Hematopoietic multipotent progenitor cell treated with erythropoietin and hydrocortisone succinate and interleukin-3 and kit ligand, for 8 days (in vitro differentiated cells): Measurements from ENCODE around the gene FGF19.

Source experiments
- DNase-seq: peaks from one replicate; pipeline ENCODE4 v3.0.0-alpha.2; 2015

The FGF19 gene

GRCh38 chr11:69667619-69668604 is 35.9 kb downstream of the FGF19 start:
- no peak for DNase-seq

- no peak for DNase-seq
These were observed 36.9 kb downstream of the FGF19 start for GRCh38 chr11:69666752-69667536.

GRCh38 chr11:69666261-69666660 is 37.6 kb downstream of the FGF19 start:
- no peak for DNase-seq

- DNase-seq = no peak
These were observed 38.2 kb downstream of the FGF19 start for GRCh38 chr11:69665669-69666068.

GRCh38 chr11:69664901-69665300 is 38.9 kb downstream of the FGF19 start:
- DNase-seq = no peak

- DNase-seq = no peak
These were observed 39.6 kb downstream of the FGF19 start for GRCh38 chr11:69664103-69664775.

GRCh38 chr11:69663326-69663725 is 40.5 kb downstream of the FGF19 start:
- DNase-seq = no peak

- no peak for DNase-seq
These were observed 41.0 kb downstream of the FGF19 start for GRCh38 chr11:69662806-69663205.

GRCh38 chr11:69662021-69662698 is 41.7 kb downstream of the FGF19 start:
- no peak for DNase-seq

- no peak for DNase-seq
These were observed 42.5 kb downstream of the FGF19 start for GRCh38 chr11:69661413-69661715.

GRCh38 chr11:69660001-69660500 is 43.8 kb downstream of the FGF19 start:
- DNase-seq = no peak

- no peak for DNase-seq
These were observed 44.2 kb downstream of the FGF19 start for GRCh38 chr11:69659591-69659990.

- DNase-seq = no peak
These were observed 45.0 kb downstream of the FGF19 start for GRCh38 chr11:69658626-69659450.

GRCh38 chr11:69657911-69658625 is 45.8 kb downstream of the FGF19 start:
- DNase-seq = no peak

GRCh38 chr11:69657456-69657910 is 46.3 kb downstream of the FGF19 start:
- DNase-seq = no peak

- no peak for DNase-seq
These were observed 47.0 kb downstream of the FGF19 start for GRCh38 chr11:69656536-69657455.

- DNase-seq = no peak
These were observed 48.1 kb downstream of the FGF19 start for GRCh38 chr11:69655479-69656428.

- DNase-seq = no peak
These were observed 49.0 kb downstream of the FGF19 start for GRCh38 chr11:69654660-69655478.
